ENCODE measurements around the gene CYS1. TPM values are rescaled to one million over a fixed set of nuclear protein-coding genes. Genes with fewer than 3 reads are reported as not detected.
A peak's percentile ranks its signal among the peaks of the same experiment; 100 is the strongest.

Gene CYS1
- total and polyA plus RNA-seq, 4 donors: 0.07 to 4.1 (median 1.0) TPM

GRCh38 chr2:10126632-10127026 is 46.4 kb upstream of the CYS1 start:
- no peaks in the 10 kb centered on the region for H3K36me3 ChIP-seq (ENCODE audit: control insufficient read depth in 4 of 4, insufficient read depth in 3 of 4, low read depth in 1 of 4, low read length in 3 of 4)
- peaks cover 10 to 21% (median 17%) of the 10 kb centered on the region in 4 donors for H3K4me1 ChIP-seq (ENCODE audit: control insufficient read depth in 4 of 4, insufficient read depth in 4 of 4, low read length in 3 of 4)
- DNase-seq (ENCODE audit: low spot score): no peak
- TF ChIP-seq RXRA (IDR thresholded peaks at IDR 0.05) (peak; percentile 35 to 45), HNF4G (IDR thresholded peaks at IDR 0.05) (no peak), JUND (IDR thresholded peaks at IDR 0.05) (no peak), GABPA (IDR thresholded peaks at IDR 0.05 in 1 of 2, conservative IDR thresholded peaks at IDR 0.05 in 1 of 2) (no peak), FOXA1 (IDR thresholded peaks at IDR 0.05) (no peak), YY1 (IDR thresholded peaks at IDR 0.05) (no peak), FOXA2 (IDR thresholded peaks at IDR 0.05) (no peak), NR2F2 (IDR thresholded peaks at IDR 0.05) (no peak), SP1 (IDR thresholded peaks at IDR 0.05) (peak; percentile 17), MAX (IDR thresholded peaks at IDR 0.05) (no peak), TAF1 (conservative IDR thresholded peaks at IDR 0.05) (no peak), CTCF (IDR thresholded peaks at IDR 0.05; ENCODE audit: low read depth, low read length, missing input control) (no peak), ATF3 (IDR thresholded peaks at IDR 0.05) (no peak), RAD21 (IDR thresholded peaks at IDR 0.05) (peak; percentile 33 to 55), ZBTB33 (IDR thresholded peaks at IDR 0.05) (no peak), HNF4A (conservative IDR thresholded peaks at IDR 0.05) (peak; percentile 23 to 37), EGR1 (IDR thresholded peaks at IDR 0.05; ENCODE audit: low read depth in 2 of 2) (no peak), REST (IDR thresholded peaks at IDR 0.05) (no peak)
- no peak overlapping the region for H3K4me3 ChIP-seq (ENCODE audit: low read depth in 1 of 3, low read length in 3 of 3)
- 28% methylated on average over 5 of the region's 5 CpGs for WGBS
- no peaks in the 10 kb centered on the region for H3K27me3 ChIP-seq (ENCODE audit: control insufficient read depth in 4 of 4, insufficient read depth in 4 of 4, low read length in 3 of 4)
- peak overlapping the region in 1 of 2 donors; percentile 25 for H3K9ac ChIP-seq (ENCODE audit: low read depth in 1 of 2, low read length in 2 of 2)
- no peak overlapping the region for H3K27ac ChIP-seq (ENCODE audit: low read depth in 1 of 2, low read length in 2 of 2)
- no peaks in the 10 kb centered on the region for H3K9me3 ChIP-seq (ENCODE audit: control insufficient read depth in 4 of 4, low read length in 3 of 4)

All from liver (tissue), 9 donors.